DMS79 treated with DMSO at 0.1 percent for 48 hours (cell line): ENCODE data around the gene CFAP206.

Experiments
- DNase-seq: peaks from one replicate; lab custom pipeline; 2025; lab: John Stamatoyannopoulos, UW

The CFAP206 gene

GRCh38 chr6:87407901-87408720, at the start of gene CFAP206:
TSS of gene CFAP206 (plus strand) at chr6:87407972. CDS start at chr6:87409840, 1,868 bp downstream.
- peak; percentile 83 for DNase-seq

- no peak for DNase-seq
These were observed 43.0 kb upstream of the CFAP206 start for GRCh38 chr6:87364602-87365252.

GRCh38 chr6:87366072-87366827, 41.5 kb upstream of the CFAP206 start:
- DNase-seq: no peak

- no peak for DNase-seq
These were observed 40.9 kb upstream of the CFAP206 start for GRCh38 chr6:87366899-87367298.

GRCh38 chr6:87373377-87373776, 34.4 kb upstream of the CFAP206 start:
- DNase-seq: no peak

GRCh38 chr6:87375315-87375714, 32.5 kb upstream of the CFAP206 start:
- DNase-seq: peak; percentile 5

GRCh38 chr6:87376643-87377042, 31.1 kb upstream of the CFAP206 start:
- DNase-seq: no peak

GRCh38 chr6:87378947-87379346, 28.8 kb upstream of the CFAP206 start:
- no peak for DNase-seq

GRCh38 chr6:87382861-87383260, 24.9 kb upstream of the CFAP206 start:
- no peak for DNase-seq

- no peak for DNase-seq
These were observed 23.7 kb upstream of the CFAP206 start for GRCh38 chr6:87384038-87384437.

- no peak for DNase-seq
These were observed 23.3 kb upstream of the CFAP206 start for GRCh38 chr6:87384449-87384848.

GRCh38 chr6:87391334-87391733, 16.4 kb upstream of the CFAP206 start:
- DNase-seq: no peak

GRCh38 chr6:87393026-87393622, 14.6 kb upstream of the CFAP206 start:
- peak; percentile 60 for DNase-seq

GRCh38 chr6:87395431-87395830, 12.3 kb upstream of the CFAP206 start:
- no peak for DNase-seq

GRCh38 chr6:87396595-87397392, 11.0 kb upstream of the CFAP206 start:
- peak; percentile 33 for DNase-seq

- DNase-seq: no peak
These were observed 10.1 kb upstream of the CFAP206 start for GRCh38 chr6:87397656-87398055.

GRCh38 chr6:87401832-87402231, 5.9 kb upstream of the CFAP206 start:
- no peak for DNase-seq

GRCh38 chr6:87407561-87407900, 241 bp upstream of the CFAP206 start:
- peak; percentile 60 for DNase-seq

GRCh38 chr6:87408721-87409155, 966 bp downstream of the CFAP206 start:
- no peak for DNase-seq

- no peak for DNase-seq
These were observed 11.5 kb downstream of the CFAP206 start for GRCh38 chr6:87419266-87419665.

- DNase-seq: no peak
These were observed 12.6 kb downstream of the CFAP206 start for GRCh38 chr6:87420360-87420759.

- DNase-seq: no peak
These were observed 13.8 kb downstream of the CFAP206 start for GRCh38 chr6:87421576-87421975.
